H1 (cell line): ENCODE results near the gene KIF26A. TPM values are rescaled to one million over a fixed set of nuclear protein-coding genes. Genes with fewer than 3 reads are reported as not detected.

ENCODE experiments used
- BACH1 ChIP-seq: IDR thresholded peaks from 2 replicates; pipeline ENCODE4 v1.6.1; 2012; ENCODE audit warnings: low read length, improper control_type of control experiment
- polyA plus RNA-seq, 7 experiments: library from polyadenylated mRNA; depleted of rRNA in 3 of 7; stranded (reverse) in 5 of 7; unstranded in 2 of 7; fragments of >200 nt in 5 of 7; fragments of 200-250 nt in 2 of 7; gene quantifications; 1 replicate in 5 of 7; 2 replicates in 1 of 7; 4 replicates in 1 of 7; pipeline versions ENCODE4 v1.2.1 to v1.2.3, GENCODE V29; 2011 to 2013; ENCODE audit warnings: missing spikeins in 2 of 7, mixed read lengths in 2 of 7
- total RNA-seq: library from RNA; stranded (reverse); fragmentation: NEBNext Ultra II Directional; extraction: Animal tissue kit (Norgen Biotek cat#: 25700); gene quantifications from 2 replicates; pipeline ENCODE4 v1.2.1, GENCODE V29; 2021

Gene KIF26A
- total and polyA plus RNA-seq, 2 of the 8 experiments (the other 6 are each of a cell fraction or from before 2014, with no cell fraction given): 11.5 to 41.6 TPM

GRCh38 chr14:104131968-104132732, 6.2 kb upstream of the KIF26A start (continued):
- no peak for TF ChIP-seq BACH1
